HEK293 (cell line): ENCODE measurements around the gene SFTPA1.
"Not testable (repeated sequence)": the region's sequence is repeated elsewhere in the genome, so short reads cannot be mapped to it uniquely, and the experiment has no call there.

Source experiments
- CTCF ChIA-PET: fragments of 350-600 bp; formaldehyde crosslinking; extraction: SDS; loops from one replicate; lab custom pipeline; 2021; ENCODE audit warnings: antibody characterized with exemption; lab: Yijun Ruan, JAX
- POLR2A ChIA-PET: fragments of 300-600 bp; formaldehyde crosslinking; extraction: SDS; loops from one replicate; lab custom pipeline; 2020; ENCODE audit warnings: antibody characterized with exemption, inconsistent platforms; lab: Yijun Ruan, JAX
- H3K27ac ChIP-seq: fragments of 200-500 bp; sonication (Bioruptor generic); 2 replicates; pipeline ENCODE4 v1.5.1; 2014; ENCODE audit warnings: low read depth, low read length, control low read depth, inconsistent platforms; ENCODE audit errors: extremely low read depth
- H3K36me3 ChIP-seq, 2 experiments: fragments of 200-500 bp in 1 of 2; sonication (Bioruptor generic) in 1 of 2; 1 replicate in 1 of 2; 2 replicates in 1 of 2; pipeline ENCODE4 v1.5.1; 2014 to 2017; ENCODE audit warnings: inconsistent platforms in 2 of 2, low read length in 2 of 2; ENCODE audit not compliant: control insufficient read depth in 2 of 2, insufficient read depth in 1 of 2
- H3K4me1 ChIP-seq: fragments of 200-500 bp; sonication (Bioruptor generic); 2 replicates; pipeline ENCODE4 v1.5.1; 2014; ENCODE audit warnings: mild to moderate bottlenecking, low read length, inconsistent platforms; ENCODE audit not compliant: control insufficient read depth, insufficient read depth
- H3K4me3 ChIP-seq: 2 replicates; pipeline ENCODE4 v1.5.1; 2011; ENCODE audit warnings: low read depth, mild to moderate bottlenecking, control low read depth, low read length, moderate library complexity
- H3K9me3 ChIP-seq: fragments of 200-500 bp; sonication (Bioruptor generic); 2 replicates; pipeline ENCODE4 v1.5.1; 2014; ENCODE audit warnings: low read depth, low read length, inconsistent platforms; ENCODE audit not compliant: control insufficient read depth, insufficient read depth
- TCF7L2 ChIP-seq: IDR thresholded peaks from 2 replicates; pipeline ENCODE4 v1.6.1; 2011; ENCODE audit warnings: low read depth, mild to moderate bottlenecking, inconsistent platforms, low read length, moderate library complexity, borderline replicate concordance
- ZFHX2 ChIP-seq: fragments of 450-650 bp; formaldehyde crosslinking; conservative IDR thresholded peaks from 2 replicates; pipeline ENCODE4 v1.5.1; 2016; ENCODE audit warnings: missing biosample characterization, missing genetic modification characterization
- ZNF174 ChIP-seq: fragments of 450-650 bp; formaldehyde crosslinking; IDR thresholded peaks from 2 replicates; pipeline ENCODE4 v1.5.0; 2017; ENCODE audit warnings: missing biosample characterization, mild to moderate bottlenecking, missing genetic modification characterization
- ZNF184 ChIP-seq: fragments of 450-650 bp; IDR thresholded peaks from 2 replicates; pipeline ENCODE4 v1.5.1; 2018; ENCODE audit warnings: missing biosample characterization, mild to moderate bottlenecking, missing genetic modification characterization
- ZNF248 ChIP-seq: fragments of 450-650 bp; formaldehyde crosslinking; IDR thresholded peaks from 2 replicates; pipeline ENCODE4 v1.5.1; 2017; ENCODE audit warnings: missing biosample characterization, missing genetic modification characterization
- ZNF274 ChIP-seq, 2 experiments: fragments of 200-500 bp in 1 of 2; fragments of 450-650 bp in 1 of 2; sonication (Bioruptor generic) in 1 of 2; formaldehyde crosslinking in 1 of 2; IDR thresholded peaks; 2 replicates each; pipeline versions ENCODE4 v1.5.1 to v1.6.1; 2014 to 2016; ENCODE audit warnings: borderline replicate concordance in 1 of 2, inconsistent platforms in 1 of 2, low read length in 1 of 2, missing biosample characterization in 1 of 2, missing genetic modification characterization in 1 of 2
- ZNF555 ChIP-seq: fragments of 450-650 bp; formaldehyde crosslinking; conservative IDR thresholded peaks from 2 replicates; pipeline ENCODE4 v1.5.1; 2017; ENCODE audit warnings: missing biosample characterization, mild to moderate bottlenecking, missing genetic modification characterization, inconsistent platforms
- ZNF654 ChIP-seq: fragments of 450-650 bp; formaldehyde crosslinking; IDR thresholded peaks from 2 replicates; pipeline ENCODE4 v1.5.1; 2016; ENCODE audit warnings: low read depth, missing biosample characterization, missing genetic modification characterization
- ZXDB ChIP-seq: fragments of 450-650 bp; formaldehyde crosslinking; IDR thresholded peaks from 2 replicates; pipeline ENCODE4 v1.5.1; 2016; ENCODE audit warnings: missing biosample characterization, missing genetic modification characterization
- TF ChIP-seq, protein P1 (sequence below): fragments of 450-650 bp; formaldehyde crosslinking; IDR thresholded peaks from 2 replicates; pipeline ENCODE4 v1.5.1; 2016; ENCODE audit warnings: missing biosample characterization, missing genetic modification characterization
- TF ChIP-seq, protein P2 (sequence below): fragments of 450-650 bp; formaldehyde crosslinking; IDR thresholded peaks from 2 replicates; pipeline ENCODE4 v1.5.1; 2017; ENCODE audit warnings: missing biosample characterization, missing genetic modification characterization
- TF ChIP-seq, protein P3 (sequence below): fragments of 450-650 bp; formaldehyde crosslinking; IDR thresholded peaks from 2 replicates; pipeline ENCODE4 v1.5.1; 2016; ENCODE audit warnings: missing biosample characterization, missing genetic modification characterization

The SFTPA1 gene

DNA sequence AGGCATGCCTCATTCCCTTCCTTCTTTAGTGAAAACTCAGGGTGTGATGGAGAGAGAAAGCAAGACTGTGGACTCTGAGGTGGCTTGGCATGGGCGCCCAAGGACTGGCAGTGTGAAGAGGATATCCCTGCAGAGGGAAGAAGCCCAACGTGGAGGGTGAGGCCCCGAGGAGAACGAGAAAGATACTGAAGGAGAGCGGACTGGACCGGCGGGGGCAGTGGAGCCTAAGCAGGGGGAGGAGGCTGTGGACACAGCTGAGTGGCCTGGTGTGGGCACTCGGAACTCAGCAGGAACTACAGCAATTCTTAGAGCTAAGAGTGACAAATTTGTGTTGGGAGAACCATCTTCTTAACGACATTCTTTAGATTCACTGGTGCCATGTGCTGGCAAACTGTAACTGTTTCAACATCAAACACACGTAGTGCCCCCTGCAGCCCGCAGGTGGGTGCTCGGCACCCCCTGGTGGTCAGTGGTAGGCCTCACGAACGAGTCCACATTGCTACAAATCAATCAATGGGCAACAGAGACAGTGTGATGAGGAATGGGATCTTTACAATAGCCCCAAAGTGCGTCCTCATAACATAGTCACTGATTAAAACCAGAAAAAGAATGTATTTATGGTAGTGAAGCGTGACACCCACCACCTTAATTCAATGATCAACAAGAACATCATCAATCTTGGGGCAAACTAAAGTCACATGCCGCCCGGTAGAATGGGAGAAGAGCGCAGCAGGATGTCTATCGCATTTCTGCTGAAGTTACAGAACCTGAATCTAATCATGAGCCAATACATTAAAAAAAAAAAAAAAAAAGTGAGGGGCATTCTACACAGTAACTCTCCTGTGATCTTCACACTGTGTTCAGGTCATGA, 2.0 kb upstream of the SFTPA1 start:
- POLR2A ChIA-PET, result interaction anchor here (0.5 kb wide), 1 partner anchor 63 kb away, joined by 3 read pairs; no protein-coding TSS in a partner anchor

DNA sequence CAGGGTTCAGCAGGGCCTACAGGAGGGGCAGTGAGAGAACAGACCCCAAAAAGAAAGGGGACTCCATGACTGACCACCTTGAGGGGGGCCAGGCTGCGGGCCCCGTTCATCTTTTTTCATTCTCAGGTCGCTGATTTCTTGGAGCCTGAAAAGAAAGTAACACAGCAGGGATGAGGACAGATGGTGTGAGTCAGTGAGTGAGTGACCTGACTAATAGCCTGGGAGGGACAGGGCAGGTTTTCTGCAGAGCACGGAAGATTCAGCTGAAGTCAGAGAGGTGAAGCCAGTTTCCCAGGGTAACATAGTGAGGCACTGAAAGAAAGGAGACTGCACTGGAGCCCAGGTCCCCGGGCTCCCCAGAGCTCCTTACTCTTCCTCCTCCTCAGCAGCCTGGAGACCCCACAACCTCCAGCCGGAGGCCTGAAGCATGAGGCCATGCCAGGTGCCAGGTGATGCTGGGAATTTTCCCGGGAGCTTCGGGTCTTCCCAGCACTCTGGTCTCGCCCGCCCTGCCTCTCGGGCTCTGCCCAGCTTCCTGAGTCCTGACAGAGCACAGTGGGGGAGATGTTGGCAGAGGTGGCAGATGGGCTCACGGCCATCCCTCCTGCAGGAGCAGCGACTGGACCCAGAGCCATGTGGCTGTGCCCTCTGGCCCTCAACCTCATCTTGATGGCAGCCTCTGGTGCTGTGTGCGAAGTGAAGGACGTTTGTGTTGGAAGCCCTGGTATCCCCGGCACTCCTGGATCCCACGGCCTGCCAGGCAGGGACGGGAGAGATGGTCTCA, 646 bp downstream of the SFTPA1 start:
- POLR2A ChIA-PET, H3K9me3 ChIP-seq, H3K27ac ChIP-seq, H3K4me1 ChIP-seq, H3K36me3 ChIP-seq, H3K4me3 ChIP-seq, CTCF ChIA-PET: not testable (repeated sequence)

More for the DNA sequence above, 2.0 kb upstream of the SFTPA1 start:
- Histone ChIP-seq H3K27ac (no peak overlapping the region), H3K36me3 (no peaks in the 10 kb centered on the region), H3K4me3 (no peak overlapping the region), H3K9me3 (no peaks in the 10 kb centered on the region), H3K4me1 (no peaks in the 10 kb centered on the region)
- CTCF ChIA-PET, result interaction anchor here (0.5 to 1.3 kb wide), 11 partner anchors 14 to 267 kb away, joined by 3 to 6 read pairs (median 4); no protein-coding TSS in a partner anchor
- TF ChIP-seq ZFHX2 (tag by site-specific recombination) (no peak), ZNF555 (tag by site-specific recombination) (no peak), ZNF654 (tag by site-specific recombination) (peak; percentile 30), TCF7L2 (peak; percentile 26; the same call in 1 of the 2 replicates)
- TF ChIP-seq, protein P1, sequence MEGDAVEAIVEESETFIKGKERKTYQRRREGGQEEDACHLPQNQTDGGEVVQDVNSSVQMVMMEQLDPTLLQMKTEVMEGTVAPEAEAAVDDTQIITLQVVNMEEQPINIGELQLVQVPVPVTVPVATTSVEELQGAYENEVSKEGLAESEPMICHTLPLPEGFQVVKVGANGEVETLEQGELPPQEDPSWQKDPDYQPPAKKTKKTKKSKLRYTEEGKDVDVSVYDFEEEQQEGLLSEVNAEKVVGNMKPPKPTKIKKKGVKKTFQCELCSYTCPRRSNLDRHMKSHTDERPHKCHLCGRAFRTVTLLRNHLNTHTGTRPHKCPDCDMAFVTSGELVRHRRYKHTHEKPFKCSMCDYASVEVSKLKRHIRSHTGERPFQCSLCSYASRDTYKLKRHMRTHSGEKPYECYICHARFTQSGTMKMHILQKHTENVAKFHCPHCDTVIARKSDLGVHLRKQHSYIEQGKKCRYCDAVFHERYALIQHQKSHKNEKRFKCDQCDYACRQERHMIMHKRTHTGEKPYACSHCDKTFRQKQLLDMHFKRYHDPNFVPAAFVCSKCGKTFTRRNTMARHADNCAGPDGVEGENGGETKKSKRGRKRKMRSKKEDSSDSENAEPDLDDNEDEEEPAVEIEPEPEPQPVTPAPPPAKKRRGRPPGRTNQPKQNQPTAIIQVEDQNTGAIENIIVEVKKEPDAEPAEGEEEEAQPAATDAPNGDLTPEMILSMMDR (tag by site-specific recombination), result peak; percentile 60

DNA sequence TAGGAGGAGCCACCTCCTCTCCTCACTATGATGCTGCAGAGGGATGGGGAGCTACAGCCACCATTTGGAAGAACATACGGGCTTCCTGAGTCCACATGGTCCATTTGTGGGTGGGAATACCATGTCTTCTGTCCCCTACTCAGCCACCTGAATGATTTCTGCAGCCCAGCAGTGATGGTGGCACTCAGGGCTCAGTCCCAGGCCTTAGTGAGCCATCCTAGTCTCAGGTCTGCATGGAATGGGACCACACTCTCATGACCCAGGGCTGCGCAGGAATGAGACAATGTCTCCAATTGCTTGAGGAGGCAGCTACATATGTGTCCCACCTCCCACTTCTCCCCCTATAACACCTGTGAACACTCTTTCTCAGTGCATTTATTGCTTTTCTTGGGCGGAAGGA, 4.8 kb downstream of the SFTPA1 start:
- POLR2A ChIA-PET, result no interaction called here
- Histone ChIP-seq H3K4me1 (no peaks in the 10 kb centered on the region), H3K9me3 (no peaks in the 10 kb centered on the region), H3K27ac (no peak overlapping the region), H3K4me3 (no peak overlapping the region), H3K36me3 (no peaks in the 10 kb centered on the region)
- CTCF ChIA-PET, result interaction anchor here (0.7 to 0.9 kb wide), 2 partner anchors 61 to 108 kb away, joined by 3 to 5 read pairs; no protein-coding TSS in a partner anchor
- TF ChIP-seq ZNF274 (IDR thresholded peaks at IDR 0.05; ENCODE audit: low read length) (no peak), ZNF274 (tag by site-specific recombination; IDR thresholded peaks at IDR 0.05; ENCODE audit: borderline replicate concordance) (no peak), ZNF248 (tag by site-specific recombination) (no peak), ZXDB (tag by site-specific recombination) (no peak), ZNF174 (tag by site-specific recombination) (no peak), ZNF184 (no peak)
- TF ChIP-seq, protein P2, sequence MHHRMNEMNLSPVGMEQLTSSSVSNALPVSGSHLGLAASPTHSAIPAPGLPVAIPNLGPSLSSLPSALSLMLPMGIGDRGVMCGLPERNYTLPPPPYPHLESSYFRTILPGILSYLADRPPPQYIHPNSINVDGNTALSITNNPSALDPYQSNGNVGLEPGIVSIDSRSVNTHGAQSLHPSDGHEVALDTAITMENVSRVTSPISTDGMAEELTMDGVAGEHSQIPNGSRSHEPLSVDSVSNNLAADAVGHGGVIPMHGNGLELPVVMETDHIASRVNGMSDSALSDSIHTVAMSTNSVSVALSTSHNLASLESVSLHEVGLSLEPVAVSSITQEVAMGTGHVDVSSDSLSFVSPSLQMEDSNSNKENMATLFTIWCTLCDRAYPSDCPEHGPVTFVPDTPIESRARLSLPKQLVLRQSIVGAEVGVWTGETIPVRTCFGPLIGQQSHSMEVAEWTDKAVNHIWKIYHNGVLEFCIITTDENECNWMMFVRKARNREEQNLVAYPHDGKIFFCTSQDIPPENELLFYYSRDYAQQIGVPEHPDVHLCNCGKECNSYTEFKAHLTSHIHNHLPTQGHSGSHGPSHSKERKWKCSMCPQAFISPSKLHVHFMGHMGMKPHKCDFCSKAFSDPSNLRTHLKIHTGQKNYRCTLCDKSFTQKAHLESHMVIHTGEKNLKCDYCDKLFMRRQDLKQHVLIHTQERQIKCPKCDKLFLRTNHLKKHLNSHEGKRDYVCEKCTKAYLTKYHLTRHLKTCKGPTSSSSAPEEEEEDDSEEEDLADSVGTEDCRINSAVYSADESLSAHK (tag by site-specific recombination), result no peak
- TF ChIP-seq, protein P3, sequence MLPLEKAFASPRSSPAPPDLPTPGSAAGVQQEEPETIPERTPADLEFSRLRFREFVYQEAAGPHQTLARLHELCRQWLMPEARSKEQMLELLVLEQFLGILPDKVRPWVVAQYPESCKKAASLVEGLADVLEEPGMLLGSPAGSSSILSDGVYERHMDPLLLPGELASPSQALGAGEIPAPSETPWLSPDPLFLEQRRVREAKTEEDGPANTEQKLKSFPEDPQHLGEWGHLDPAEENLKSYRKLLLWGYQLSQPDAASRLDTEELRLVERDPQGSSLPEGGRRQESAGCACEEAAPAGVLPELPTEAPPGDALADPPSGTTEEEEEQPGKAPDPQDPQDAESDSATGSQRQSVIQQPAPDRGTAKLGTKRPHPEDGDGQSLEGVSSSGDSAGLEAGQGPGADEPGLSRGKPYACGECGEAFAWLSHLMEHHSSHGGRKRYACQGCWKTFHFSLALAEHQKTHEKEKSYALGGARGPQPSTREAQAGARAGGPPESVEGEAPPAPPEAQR (tag by site-specific recombination), result no peak
